Measurements from ENCODE around the gene TBC1D1. TPM values are rescaled to one million over a fixed set of nuclear protein-coding genes. Genes with fewer than 3 reads are reported as not detected.
A peak's percentile ranks its signal among the peaks of the same experiment; 100 is the strongest.

The TBC1D1 gene
- total and polyA plus RNA-seq, 12 donors: 85.4 to 153 (median 106) TPM

DNA sequence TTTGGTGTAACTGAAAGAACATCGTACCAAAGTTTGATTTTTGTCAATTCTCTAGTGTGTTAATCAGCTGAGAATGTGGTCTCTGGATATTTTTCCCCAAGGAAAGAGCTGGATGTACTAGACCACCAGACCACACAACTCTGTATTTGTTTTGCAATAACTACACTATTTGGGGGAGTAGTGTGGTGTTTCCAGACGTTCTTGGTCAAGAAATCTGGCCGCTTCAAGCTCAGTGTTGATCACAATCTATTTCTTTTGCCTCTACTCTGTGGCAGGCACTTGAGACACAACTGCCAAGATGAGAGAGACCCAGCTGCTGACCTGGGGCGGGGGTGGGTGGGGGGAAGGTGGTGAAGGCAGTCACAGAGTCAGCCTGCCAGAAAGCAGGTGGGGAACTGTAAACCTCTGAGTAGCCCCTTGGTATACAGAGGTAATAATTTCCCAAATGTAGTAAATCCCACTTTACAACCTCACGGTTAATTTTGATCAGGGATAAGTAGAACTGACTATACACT, 99.9 kb downstream of the TBC1D1 start:
- intact Hi-C loops (cut with DNase I): no loop called here
- no peak for DNase-seq
- Histone ChIP-seq H3K9me3 (no peaks in the 10 kb centered on the region), H3K36me3 (no peaks in the 10 kb centered on the region), H3K27me3 (no peaks in the 10 kb centered on the region), H3K27ac (peak overlapping the region; percentile 12 to 91 (median 76)), H3K4me3 (no peak overlapping the region), H3K4me1 (peaks cover 5 to 99% (median 75%) of the 10 kb centered on the region in 9 donors)
- TF ChIP-seq, protein P1, sequence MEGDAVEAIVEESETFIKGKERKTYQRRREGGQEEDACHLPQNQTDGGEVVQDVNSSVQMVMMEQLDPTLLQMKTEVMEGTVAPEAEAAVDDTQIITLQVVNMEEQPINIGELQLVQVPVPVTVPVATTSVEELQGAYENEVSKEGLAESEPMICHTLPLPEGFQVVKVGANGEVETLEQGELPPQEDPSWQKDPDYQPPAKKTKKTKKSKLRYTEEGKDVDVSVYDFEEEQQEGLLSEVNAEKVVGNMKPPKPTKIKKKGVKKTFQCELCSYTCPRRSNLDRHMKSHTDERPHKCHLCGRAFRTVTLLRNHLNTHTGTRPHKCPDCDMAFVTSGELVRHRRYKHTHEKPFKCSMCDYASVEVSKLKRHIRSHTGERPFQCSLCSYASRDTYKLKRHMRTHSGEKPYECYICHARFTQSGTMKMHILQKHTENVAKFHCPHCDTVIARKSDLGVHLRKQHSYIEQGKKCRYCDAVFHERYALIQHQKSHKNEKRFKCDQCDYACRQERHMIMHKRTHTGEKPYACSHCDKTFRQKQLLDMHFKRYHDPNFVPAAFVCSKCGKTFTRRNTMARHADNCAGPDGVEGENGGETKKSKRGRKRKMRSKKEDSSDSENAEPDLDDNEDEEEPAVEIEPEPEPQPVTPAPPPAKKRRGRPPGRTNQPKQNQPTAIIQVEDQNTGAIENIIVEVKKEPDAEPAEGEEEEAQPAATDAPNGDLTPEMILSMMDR (IDR thresholded peaks at IDR 0.05): no peak
- WGBS, 2 donors: 78 to 82% methylated on average over 5 of the region's 5 CpGs
- ATAC-seq: no peak

DNA sequence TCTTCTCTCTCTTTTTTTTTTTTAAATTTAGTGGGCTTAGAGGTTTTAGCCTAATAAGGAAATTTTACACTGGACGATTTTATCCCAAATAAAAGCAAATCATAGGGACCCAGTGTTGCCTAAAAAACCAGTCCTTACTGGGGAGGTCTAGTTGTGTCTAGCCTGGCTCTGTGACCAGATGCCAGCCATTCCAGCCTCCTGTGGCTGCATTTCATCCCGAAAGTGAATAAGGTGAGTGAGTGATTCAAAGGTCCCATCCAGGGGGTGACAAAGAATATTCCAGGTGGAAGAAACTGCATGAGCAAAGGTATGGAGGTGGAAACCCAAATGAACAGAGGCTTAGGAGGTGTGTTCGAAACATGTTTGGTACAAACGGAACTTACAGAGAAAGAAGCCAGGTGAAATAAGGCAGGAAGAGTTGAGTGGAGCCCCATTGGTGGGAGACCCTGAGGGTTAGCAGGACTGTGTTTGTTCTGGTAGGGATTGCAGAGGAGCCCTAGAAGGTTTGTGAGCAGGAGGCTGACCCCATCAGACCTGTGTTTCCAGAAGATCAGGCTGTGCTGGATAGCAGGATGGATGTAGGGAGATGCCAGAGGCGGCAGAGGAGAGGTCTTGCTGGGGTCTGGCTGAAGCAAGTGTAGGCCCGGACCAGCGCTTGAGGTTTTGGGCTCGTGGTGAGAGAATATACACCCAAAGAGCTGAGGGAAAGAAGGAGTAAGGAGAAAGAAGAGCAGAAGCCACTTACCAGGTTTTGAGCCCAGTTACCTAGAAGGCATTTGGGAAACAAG, 100.9 kb downstream of the TBC1D1 start:
- Histone ChIP-seq H3K27me3 (no peaks in the 10 kb centered on the region), H3K4me1 (peaks cover 11 to 99% (median 79%) of the 10 kb centered on the region in 9 donors), H3K36me3 (no peaks in the 10 kb centered on the region), H3K9me3 (no peaks in the 10 kb centered on the region), H3K4me3 (no peak overlapping the region), H3K27ac (peak overlapping the region in 9 of 10 donors; percentile 33 to 91 (median 77))
- TF ChIP-seq, protein P1 (IDR thresholded peaks at IDR 0.05): no peak
- ATAC-seq (no peak), DNase-seq (no peak)
- WGBS, 2 donors: 86 to 94% methylated on average over 8 of the region's 8 CpGs
- intact Hi-C loops (cut with DNase I): no loop called here

DNA sequence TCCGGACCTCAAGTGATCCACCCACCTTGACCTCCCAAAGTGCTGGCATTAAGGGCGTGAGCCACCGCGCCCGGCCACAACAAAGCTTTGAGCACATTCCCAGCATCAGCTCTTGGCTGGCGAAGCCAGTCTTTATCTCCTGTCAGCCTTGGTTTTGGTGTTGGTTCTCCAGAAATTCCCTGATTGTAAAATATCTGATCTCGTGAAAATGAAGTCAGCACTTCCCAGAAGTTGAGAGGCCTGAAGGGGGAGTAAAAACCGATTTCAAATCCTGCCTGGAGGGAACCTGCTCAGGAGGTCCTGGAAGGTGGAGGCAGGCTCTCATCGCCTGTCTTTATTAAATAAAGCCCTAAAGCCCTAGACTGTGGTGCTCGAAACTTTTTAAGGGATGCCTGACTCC, 102.9 kb downstream of the TBC1D1 start:
- H3K4me1 ChIP-seq: peaks cover 8 to 96% (median 62%) of the 10 kb centered on the region in 9 donors
- DNase-seq (no peak), ATAC-seq (no peak)
- H3K4me3 ChIP-seq: no peak overlapping the region
- no peaks in the 10 kb centered on the region for H3K36me3 ChIP-seq
- no peaks in the 10 kb centered on the region for H3K9me3 ChIP-seq
- TF ChIP-seq, protein P1 (IDR thresholded peaks at IDR 0.05): no peak
- intact Hi-C loops (cut with DNase I): no loop called here
- H3K27ac ChIP-seq: peak overlapping the region in 2 of 10 donors; percentile 13 to 46
- H3K27me3 ChIP-seq: no peaks in the 10 kb centered on the region
- 92 to 93% methylated on average over 10 of the region's 10 CpGs for WGBS, 2 donors

DNA sequence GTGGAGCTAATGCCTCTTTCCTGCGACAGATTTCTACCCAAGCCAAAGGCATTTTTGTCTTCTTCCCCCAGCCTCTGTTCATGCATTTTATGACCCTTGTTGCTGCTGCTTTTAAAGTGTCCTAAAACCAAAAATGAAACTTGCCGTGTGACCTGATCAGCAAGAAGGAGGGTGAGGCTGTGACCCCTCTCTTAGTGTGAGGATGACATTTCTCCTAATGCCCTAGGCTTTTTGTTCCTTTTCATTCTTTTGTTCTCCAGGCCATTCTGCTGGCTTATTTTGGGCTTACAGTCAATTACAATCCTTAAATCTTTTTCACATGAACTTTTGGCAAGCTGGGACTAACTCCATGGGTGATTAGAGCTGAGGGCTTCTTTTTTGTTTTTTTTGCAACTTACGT, 103.7 kb downstream of the TBC1D1 start:
- H3K27ac ChIP-seq: peak overlapping the region in 4 of 10 donors; percentile 13 to 46 (median 19)
- ATAC-seq (no peak), DNase-seq (no peak)
- no peaks in the 10 kb centered on the region for H3K9me3 ChIP-seq
- intact Hi-C loops (cut with DNase I): no loop called here
- no peak overlapping the region for H3K4me3 ChIP-seq
- TF ChIP-seq, protein P1 (IDR thresholded peaks at IDR 0.05): no peak
- H3K36me3 ChIP-seq: no peaks in the 10 kb centered on the region
- WGBS, 2 donors: 48 to 57% methylated on average over 3 of the region's 3 CpGs
- H3K4me1 ChIP-seq: peaks cover 8 to 92% (median 55%) of the 10 kb centered on the region in 9 donors
- H3K27me3 ChIP-seq: no peaks in the 10 kb centered on the region
